ENCODE data around the gene RAD51B. TPM values are rescaled to one million over a fixed set of nuclear protein-coding genes. Genes with fewer than 3 reads are reported as not detected.

The RAD51B gene
- total RNA-seq, 2 donors from 2014 or later = 9.3 to 12.1 TPM

DNA sequence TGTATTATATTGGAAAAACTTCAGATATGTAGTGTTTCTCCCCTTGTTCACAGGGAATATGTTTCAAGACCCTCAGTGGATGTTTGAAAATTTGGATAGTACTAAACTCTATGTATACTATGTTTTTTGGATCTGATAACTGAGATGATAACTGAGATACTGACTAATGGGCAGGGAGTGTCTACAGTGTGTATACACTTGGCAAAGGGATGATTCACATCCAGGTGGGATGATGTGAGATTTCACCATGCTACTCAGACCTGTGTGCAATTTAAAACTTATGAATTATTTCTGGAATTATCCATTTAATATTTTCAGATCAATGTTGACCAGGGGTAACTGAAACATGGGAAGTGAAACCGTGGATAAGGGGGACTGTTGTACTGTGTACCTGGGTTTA, 13.8 kb downstream of the RAD51B start:
- DNase-seq (ENCODE audit: low spot score) (no peak), ATAC-seq (ENCODE audit: insufficient number of reproducible peaks, low FRiP score, low read depth) (no peak)
- Histone ChIP-seq H3K27ac (no peak overlapping the region), H3K4me3 (no peak overlapping the region), H3K36me3 (no peaks in the 10 kb centered on the region), H3K4me1 (ENCODE audit: control insufficient read depth in 1 of 2, low read depth in 2 of 2) (no peaks in the 10 kb centered on the region), H3K9me3 (no peaks in the 10 kb centered on the region), H3K27me3 (replicated peaks; ENCODE audit: insufficient read depth) (no peaks in the 10 kb centered on the region)
- TF ChIP-seq CTCF (IDR thresholded peaks at IDR 0.05) = no peak

GRCh38 chr14:67835596-67835995, 16.0 kb downstream of the RAD51B start:
- no peak for DNase-seq (ENCODE audit: low spot score)
- no peak for ATAC-seq (ENCODE audit: insufficient number of reproducible peaks, low FRiP score, low read depth)
- H3K27me3 ChIP-seq (replicated peaks; ENCODE audit: insufficient read depth) = no peaks in the 10 kb centered on the region
- H3K4me1 ChIP-seq (ENCODE audit: control insufficient read depth in 1 of 2, low read depth in 2 of 2) = no peaks in the 10 kb centered on the region
- no peaks in the 10 kb centered on the region for H3K36me3 ChIP-seq
- H3K27ac ChIP-seq = no peak overlapping the region
- no peaks in the 10 kb centered on the region for H3K9me3 ChIP-seq
- TF ChIP-seq CTCF (IDR thresholded peaks at IDR 0.05) = no peak
- H3K4me3 ChIP-seq = no peak overlapping the region

DNA sequence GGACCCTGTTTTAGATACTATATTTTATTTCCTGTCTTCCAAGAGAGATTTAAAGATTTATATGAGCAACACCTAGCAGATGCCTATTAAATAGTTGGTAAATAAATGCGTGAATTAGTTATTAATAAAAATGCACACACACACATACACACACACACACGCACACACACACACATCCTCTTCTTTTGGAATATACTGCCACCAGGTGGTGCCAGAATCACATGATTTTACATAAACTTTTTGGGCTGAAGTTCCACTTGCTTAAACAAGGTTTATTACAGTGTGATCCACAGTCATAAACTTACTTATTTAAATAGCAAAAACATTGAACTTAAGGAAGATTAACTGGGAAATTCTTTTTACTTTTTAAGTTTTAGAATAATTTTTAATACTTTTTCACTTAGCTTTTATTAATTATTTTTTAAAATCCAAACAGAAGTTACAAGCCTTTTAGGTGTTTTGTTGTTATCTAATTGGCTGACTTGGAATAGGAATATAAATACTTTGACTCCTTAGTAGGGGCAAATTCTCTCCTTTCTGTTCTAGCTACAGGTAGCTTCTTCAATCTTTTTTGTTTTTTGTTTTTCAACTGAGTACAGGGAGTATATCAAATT, 17.5 kb downstream of the RAD51B start:
- no peaks in the 10 kb centered on the region for H3K27me3 ChIP-seq (replicated peaks; ENCODE audit: insufficient read depth)
- H3K36me3 ChIP-seq = no peaks in the 10 kb centered on the region
- DNase-seq (ENCODE audit: low spot score) (no peak), ATAC-seq (ENCODE audit: insufficient number of reproducible peaks, low FRiP score, low read depth) (no peak)
- H3K4me1 ChIP-seq (ENCODE audit: control insufficient read depth in 1 of 2, low read depth in 2 of 2) = no peaks in the 10 kb centered on the region
- no peak overlapping the region for H3K27ac ChIP-seq
- no peaks in the 10 kb centered on the region for H3K9me3 ChIP-seq
- peak; percentile 41 for TF ChIP-seq CTCF (IDR thresholded peaks at IDR 0.05)
- no peak overlapping the region for H3K4me3 ChIP-seq

DNA sequence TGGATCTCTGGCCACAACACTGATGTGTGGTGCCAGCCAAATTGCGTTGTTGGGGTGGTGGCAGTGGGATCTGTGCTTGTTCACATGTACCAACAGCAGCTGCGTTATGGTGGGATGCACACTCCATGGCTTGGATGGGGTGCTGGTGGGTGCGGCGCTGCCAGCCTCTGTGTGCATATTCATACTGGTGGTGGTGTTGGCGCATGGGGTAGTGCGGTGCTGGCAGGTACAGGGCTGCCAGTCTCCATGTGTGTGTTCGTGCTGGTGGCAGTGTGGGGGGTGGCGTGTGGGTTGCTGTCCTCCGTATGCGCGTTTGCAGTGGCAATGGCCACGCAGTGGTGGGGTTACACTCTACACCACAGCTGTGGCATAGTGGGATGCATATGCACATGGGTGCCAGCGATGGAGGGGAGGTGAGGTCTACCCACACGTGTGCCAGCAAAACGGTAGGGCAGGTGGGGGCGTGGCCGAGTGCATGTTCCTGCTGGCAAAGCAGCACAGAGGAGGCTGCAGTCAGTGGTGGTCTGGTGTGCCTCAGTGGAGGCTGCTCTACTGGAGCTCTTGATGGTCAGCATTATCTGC, 26.5 kb downstream of the RAD51B start:
- H3K27ac ChIP-seq = no peak overlapping the region
- H3K9me3 ChIP-seq = no peaks in the 10 kb centered on the region
- no peaks in the 10 kb centered on the region for H3K27me3 ChIP-seq (replicated peaks; ENCODE audit: insufficient read depth)
- H3K36me3 ChIP-seq = no peaks in the 10 kb centered on the region
- ATAC-seq (ENCODE audit: insufficient number of reproducible peaks, low FRiP score, low read depth) (no peak), DNase-seq (ENCODE audit: low spot score) (no peak)
- no peak for TF ChIP-seq CTCF (IDR thresholded peaks at IDR 0.05)
- H3K4me1 ChIP-seq (ENCODE audit: control insufficient read depth in 1 of 2, low read depth in 2 of 2) = no peaks in the 10 kb centered on the region
- no peak overlapping the region for H3K4me3 ChIP-seq

- TF ChIP-seq CTCF (IDR thresholded peaks at IDR 0.05) = no peak
- DNase-seq (ENCODE audit: low spot score) (no peak), ATAC-seq (ENCODE audit: insufficient number of reproducible peaks, low FRiP score, low read depth) (no peak)
- no peaks in the 10 kb centered on the region for H3K4me1 ChIP-seq (ENCODE audit: control insufficient read depth in 1 of 2, low read depth in 2 of 2)
- no peak overlapping the region for H3K27ac ChIP-seq
- no peaks in the 10 kb centered on the region for H3K36me3 ChIP-seq
- H3K4me3 ChIP-seq = no peak overlapping the region
- H3K27me3 ChIP-seq (replicated peaks; ENCODE audit: insufficient read depth) = no peaks in the 10 kb centered on the region
- H3K9me3 ChIP-seq = no peaks in the 10 kb centered on the region
Observed at GRCh38 chr14:67850066-67850830, 30.7 kb downstream of the RAD51B start.

Data from thoracic aorta (tissue), 2 donors.